Thyroid gland (tissue), 4 donors: Measurements from ENCODE around the gene RHPN2.

Experiments
- POLR2A ChIP-seq, 2 donors: fragments of 450-650 bp; IDR thresholded peaks; one replicate each; pipeline ENCODE4 v1.6.1; 2017; ENCODE audit warnings: antibody characterized with exemption in 2 of 2, mild to moderate bottlenecking in 2 of 2, moderate library complexity in 1 of 2
- TF ChIP-seq, protein P1 (sequence below), 6 experiments: fragments of 200-600 bp in 3 of 6; fragments of 450-650 bp in 3 of 6; sonication (generic) in 3 of 6; IDR thresholded peaks; one replicate each; pipeline ENCODE4 v1.5.1; 2016 to 2019; ENCODE audit warnings: antibody characterized with exemption in 6 of 6, mild to moderate bottlenecking in 2 of 6, inconsistent platforms in 1 of 6, moderate library complexity in 1 of 6

DNA sequence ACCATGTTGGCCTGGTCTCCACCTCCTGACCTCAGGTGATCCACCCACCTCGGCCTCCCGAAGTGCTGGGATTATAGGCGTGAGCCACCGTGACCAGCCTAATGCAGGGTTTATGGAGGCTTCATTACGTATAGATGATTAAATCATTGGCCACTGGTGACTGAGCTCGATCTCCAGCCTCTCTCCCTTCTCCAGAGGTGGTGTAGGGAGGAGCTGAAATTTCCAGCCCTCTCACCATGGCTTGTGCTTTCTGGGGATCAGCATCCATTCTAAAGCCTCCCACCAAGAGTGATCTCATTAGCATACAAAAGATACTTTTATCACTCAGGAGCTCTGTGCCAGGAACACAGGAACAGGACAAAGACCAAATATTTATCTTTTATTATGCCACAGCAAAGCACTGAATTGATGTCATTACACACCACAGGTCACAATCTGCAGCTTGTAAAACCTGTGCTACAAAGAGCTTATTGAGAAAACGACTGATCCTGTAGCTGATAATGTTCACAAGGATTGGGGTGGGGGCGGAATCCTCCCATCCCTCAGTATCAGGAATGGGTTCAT, 32.4 kb downstream of the RHPN2 start:
- TF ChIP-seq, protein P1, sequence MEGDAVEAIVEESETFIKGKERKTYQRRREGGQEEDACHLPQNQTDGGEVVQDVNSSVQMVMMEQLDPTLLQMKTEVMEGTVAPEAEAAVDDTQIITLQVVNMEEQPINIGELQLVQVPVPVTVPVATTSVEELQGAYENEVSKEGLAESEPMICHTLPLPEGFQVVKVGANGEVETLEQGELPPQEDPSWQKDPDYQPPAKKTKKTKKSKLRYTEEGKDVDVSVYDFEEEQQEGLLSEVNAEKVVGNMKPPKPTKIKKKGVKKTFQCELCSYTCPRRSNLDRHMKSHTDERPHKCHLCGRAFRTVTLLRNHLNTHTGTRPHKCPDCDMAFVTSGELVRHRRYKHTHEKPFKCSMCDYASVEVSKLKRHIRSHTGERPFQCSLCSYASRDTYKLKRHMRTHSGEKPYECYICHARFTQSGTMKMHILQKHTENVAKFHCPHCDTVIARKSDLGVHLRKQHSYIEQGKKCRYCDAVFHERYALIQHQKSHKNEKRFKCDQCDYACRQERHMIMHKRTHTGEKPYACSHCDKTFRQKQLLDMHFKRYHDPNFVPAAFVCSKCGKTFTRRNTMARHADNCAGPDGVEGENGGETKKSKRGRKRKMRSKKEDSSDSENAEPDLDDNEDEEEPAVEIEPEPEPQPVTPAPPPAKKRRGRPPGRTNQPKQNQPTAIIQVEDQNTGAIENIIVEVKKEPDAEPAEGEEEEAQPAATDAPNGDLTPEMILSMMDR (IDR thresholded peaks at IDR 0.05) = no peak
- TF ChIP-seq POLR2A (IDR thresholded peaks at IDR 0.05) = no peak
